C4-2B (cell line): Measurements from ENCODE around the gene TUBA4B.

Experiments
- H3K27ac ChIP-seq: fragments of 450-650 bp; 2 replicates; pipeline ENCODE4 v1.5.1; 2017
- ZFX ChIP-seq: fragments of 450-650 bp; IDR thresholded peaks from 2 replicates; pipeline ENCODE4 v1.6.1; 2017
- TF ChIP-seq, protein P1 (sequence below): fragments of 450-650 bp; conservative IDR thresholded peaks from 2 replicates; pipeline ENCODE4 v1.5.1; 2017; ENCODE audit warnings: mild to moderate bottlenecking

Gene TUBA4B

DNA sequence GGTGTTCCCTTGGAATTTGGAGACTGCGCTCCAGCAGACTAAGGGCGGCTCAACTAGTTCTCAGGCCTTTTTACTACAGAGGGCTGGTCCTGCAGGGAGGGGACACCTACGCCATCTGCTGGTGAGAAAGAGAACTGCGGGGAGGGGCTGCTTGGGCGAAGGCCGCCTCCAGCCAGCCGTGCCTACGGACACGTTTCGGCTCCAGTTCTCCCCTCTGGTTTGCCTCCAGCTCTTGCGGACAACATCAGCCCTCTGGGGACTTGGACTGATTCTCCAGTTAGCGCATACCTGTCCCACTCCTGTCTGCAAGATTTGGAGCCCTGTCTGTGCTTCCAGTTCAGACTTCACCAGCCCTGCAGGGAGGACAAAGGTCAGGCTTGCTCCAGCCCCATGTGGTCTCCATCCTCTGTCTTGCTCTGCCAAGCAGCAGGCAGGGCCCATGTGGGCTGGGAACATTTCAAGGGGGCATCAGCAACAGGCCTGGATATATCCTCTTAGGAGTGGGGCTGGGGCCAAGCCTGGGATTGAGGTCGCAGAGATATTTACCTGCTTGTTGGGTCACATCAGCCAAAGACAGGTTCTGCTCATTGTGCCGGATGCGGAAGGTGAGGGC is 45.8 kb downstream of the TUBA4B start:
- no peak overlapping the region for H3K27ac ChIP-seq
- TF ChIP-seq ZFX = no peak
- TF ChIP-seq, protein P1, sequence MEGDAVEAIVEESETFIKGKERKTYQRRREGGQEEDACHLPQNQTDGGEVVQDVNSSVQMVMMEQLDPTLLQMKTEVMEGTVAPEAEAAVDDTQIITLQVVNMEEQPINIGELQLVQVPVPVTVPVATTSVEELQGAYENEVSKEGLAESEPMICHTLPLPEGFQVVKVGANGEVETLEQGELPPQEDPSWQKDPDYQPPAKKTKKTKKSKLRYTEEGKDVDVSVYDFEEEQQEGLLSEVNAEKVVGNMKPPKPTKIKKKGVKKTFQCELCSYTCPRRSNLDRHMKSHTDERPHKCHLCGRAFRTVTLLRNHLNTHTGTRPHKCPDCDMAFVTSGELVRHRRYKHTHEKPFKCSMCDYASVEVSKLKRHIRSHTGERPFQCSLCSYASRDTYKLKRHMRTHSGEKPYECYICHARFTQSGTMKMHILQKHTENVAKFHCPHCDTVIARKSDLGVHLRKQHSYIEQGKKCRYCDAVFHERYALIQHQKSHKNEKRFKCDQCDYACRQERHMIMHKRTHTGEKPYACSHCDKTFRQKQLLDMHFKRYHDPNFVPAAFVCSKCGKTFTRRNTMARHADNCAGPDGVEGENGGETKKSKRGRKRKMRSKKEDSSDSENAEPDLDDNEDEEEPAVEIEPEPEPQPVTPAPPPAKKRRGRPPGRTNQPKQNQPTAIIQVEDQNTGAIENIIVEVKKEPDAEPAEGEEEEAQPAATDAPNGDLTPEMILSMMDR = peak; percentile 96

DNA sequence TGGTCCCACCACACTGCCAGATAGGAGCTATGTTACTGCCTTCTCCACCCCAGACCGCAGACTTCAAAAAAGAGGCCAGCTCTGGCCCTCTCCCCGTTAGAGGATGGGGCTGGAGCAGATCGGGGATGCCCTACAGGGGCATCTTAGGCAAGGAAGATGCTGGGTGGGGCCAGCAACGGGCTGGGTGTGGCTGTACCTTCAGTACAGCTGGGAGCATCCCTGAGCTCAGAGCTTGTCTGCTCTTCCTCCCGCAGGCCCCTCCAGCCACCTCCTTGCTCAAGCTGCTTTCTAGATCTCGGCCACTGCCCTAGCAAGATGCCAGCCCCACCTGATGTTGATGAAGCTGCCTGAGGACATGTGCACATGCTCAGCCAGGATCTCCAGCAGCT is 46.3 kb downstream of the TUBA4B start:
- TF ChIP-seq ZFX = no peak
- TF ChIP-seq, protein P1 = no peak
- no peak overlapping the region for H3K27ac ChIP-seq

DNA sequence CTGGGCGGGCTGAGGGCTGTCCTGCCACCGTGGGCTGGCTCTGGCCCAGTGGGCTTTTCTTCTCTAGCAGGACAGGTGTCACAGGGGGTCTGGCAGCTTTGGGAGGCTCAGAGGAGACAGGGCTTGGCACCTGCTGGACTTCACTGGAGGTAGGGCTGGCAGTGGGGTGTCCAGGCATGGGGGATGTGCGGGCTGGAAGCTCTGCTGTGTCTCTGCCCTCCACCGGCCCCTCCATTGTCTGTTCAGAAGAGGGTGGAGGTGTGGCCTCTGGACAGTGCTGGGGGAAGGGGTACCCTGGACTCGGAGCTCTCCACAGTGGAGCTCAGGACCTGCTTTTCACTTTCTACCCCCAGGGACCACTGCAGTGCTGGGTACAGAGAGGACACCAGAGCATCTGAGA is 47.0 kb downstream of the TUBA4B start:
- no peak overlapping the region for H3K27ac ChIP-seq
- no peak for TF ChIP-seq ZFX
- TF ChIP-seq, protein P1 = no peak

DNA sequence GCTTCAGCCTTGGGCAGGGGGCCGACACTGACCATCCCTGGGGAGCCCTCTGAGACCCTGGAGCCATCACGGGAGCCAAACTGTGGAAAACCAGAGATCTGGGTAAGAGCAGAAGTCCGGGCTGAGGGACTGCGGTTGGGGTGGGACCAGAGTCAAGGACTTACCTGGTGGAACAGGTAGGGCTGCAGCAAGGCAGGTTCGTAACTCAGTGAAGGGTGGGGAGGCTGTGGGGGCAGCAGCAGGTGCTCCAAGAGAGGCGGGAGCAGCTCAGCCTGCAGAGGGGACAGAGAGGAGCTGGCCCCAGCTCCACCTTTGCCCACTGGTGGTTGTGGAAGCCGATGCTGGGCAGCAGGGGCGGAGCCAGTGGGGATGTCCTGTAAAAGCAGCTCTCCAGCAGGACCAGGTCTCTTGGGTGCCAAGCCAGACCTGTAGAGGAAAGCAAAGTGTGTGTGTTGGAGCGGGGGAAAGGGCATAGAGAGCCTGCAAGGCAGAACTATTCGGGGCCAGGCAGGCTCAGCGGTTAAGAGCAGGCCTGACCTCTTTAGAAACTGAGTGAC is 49.4 kb downstream of the TUBA4B start:
- TF ChIP-seq ZFX = no peak
- TF ChIP-seq, protein P1 = no peak
- no peak overlapping the region for H3K27ac ChIP-seq

DNA sequence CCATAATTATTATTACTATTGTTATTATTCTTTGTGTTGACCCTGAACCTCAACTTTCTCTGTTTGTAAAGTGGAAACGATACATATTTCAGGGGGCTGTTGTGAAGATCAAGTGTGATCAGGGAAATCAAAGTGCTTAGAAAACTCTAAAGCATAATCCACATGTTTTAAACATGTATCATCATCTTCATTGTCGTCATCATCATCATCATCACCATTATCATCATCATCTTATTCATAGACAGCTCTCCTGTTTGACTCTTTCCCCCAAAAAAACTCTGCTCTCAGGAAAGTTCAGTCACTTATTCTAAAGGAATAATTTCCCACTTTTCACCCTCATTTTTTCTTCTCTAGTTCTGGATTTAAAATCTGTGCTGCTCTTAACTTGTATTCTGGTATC is 51.2 kb downstream of the TUBA4B start:
- TF ChIP-seq ZFX = no peak
- TF ChIP-seq, protein P1 = no peak

DNA sequence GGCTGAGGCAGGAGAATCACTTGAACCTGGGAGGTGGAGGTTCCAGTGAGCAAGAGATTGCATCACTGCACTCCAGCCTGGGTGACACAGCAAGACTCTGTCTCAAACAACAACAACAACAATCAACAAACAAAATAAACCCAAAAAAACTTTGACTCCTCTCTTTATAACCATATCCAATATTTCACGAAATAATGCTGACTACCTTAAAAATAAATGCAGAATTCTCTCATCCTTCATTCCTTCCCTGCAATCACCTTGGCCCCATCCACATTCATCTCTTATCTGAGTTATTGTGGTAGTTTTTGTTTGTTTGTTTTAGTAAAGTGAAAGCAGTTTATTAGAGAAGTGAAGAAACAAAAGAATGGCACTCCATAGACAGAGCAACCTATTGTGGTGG is 53.0 kb downstream of the TUBA4B start:
- TF ChIP-seq ZFX = no peak
- TF ChIP-seq, protein P1 = no peak

More for the DNA sequence above, 51.2 kb downstream of the TUBA4B start:
- H3K27ac ChIP-seq = no peak overlapping the region

DNA sequence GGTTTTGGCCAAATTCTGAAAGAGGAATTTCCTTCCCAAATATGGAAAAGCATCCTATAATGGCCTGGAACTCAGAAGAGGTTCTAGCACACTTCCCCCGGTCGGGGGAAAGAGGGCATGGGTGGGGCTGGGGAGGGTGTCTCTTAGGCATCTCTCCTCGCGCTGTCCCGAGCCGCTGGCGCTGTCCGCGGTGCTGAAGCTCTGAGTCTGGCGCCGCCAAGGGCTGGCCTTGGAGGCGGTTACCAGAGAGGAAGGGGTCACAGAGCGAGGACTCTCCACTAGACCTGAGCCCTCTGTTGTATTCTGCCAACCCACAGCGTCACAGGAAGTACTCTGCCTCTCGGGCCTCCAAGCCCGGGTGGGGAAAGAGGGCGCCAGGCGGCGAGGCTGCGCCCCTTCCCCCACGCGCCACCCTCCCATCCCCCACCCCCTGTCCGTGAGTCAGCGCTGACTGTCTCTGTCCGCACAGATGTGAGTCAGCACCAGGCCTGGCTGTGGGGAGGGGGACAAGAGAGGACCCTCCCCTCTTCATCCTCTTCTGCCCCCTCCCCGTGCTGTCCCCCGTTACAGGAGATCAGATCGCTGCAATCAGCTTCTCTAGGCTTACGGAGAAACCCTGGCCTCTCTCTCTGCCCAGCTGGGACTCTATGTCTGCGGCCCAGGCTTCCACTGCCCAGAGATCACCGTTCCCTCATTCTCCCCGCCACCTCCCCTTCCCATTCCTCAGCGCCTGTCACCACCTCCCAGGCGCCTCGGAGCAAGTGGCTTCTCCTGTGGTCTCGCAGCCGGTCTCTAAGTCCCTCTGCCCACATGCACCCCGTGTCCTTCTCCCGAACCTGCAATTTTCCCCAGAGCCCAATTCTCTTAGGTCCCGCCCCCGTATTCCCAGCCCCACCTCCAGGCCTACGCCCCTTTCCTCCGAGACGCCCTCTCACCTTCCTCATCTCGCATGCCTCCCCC is 55.4 kb downstream of the TUBA4B start:
- TF ChIP-seq ZFX = no peak
- TF ChIP-seq, protein P1 = no peak
- no peak overlapping the region for H3K27ac ChIP-seq

More for the DNA sequence above, 53.0 kb downstream of the TUBA4B start:
- no peak overlapping the region for H3K27ac ChIP-seq
